RWPE1 (cell line): ENCODE results near the gene CCNT1.
"Not testable (repeated sequence)": the region's sequence is repeated elsewhere in the genome, so short reads cannot be mapped to it uniquely, and the experiment has no call there.

Experiments used
- CTCF ChIA-PET: fragments of 350-600 bp; sonication (Branson Sonifier 250); formaldehyde crosslinking; extraction: SDS; loops from one replicate; lab custom pipeline; 2021; lab: Yijun Ruan, JAX
- POLR2A ChIA-PET: fragments of 400-600 bp; formaldehyde crosslinking; extraction: SDS; loops from one replicate; lab custom pipeline; 2020; ENCODE audit warnings: antibody characterized with exemption; ENCODE audit not compliant: low non-redundant PET; lab: Yijun Ruan, JAX
- DNase-seq: peaks from one replicate; pipeline ENCODE4 v3.0.0; 2012; ENCODE audit warnings: low spot score
- H3K27ac ChIP-seq: fragments of 450-650 bp; 2 replicates; pipeline ENCODE4 v1.5.1; 2017
- CTCF ChIP-seq: fragments of 450-650 bp; conservative IDR thresholded peaks from 2 replicates; pipeline ENCODE4 v1.5.1; 2017; ENCODE audit warnings: low read depth, mild to moderate bottlenecking

CCNT1 gene

GRCh38 chr12:48651681-48652080, 64.8 kb downstream of the CCNT1 start:
- no peak for DNase-seq
- TF ChIP-seq CTCF = no peak
- POLR2A ChIA-PET = no interaction called here
- CTCF ChIA-PET = no interaction called here
- H3K27ac ChIP-seq = no peak overlapping the region

- CTCF ChIA-PET, POLR2A ChIA-PET, H3K27ac ChIP-seq, DNase-seq: not testable (repeated sequence)
Observed at GRCh38 chr12:48645354-48645753, 71.2 kb downstream of the CCNT1 start.

DNA sequence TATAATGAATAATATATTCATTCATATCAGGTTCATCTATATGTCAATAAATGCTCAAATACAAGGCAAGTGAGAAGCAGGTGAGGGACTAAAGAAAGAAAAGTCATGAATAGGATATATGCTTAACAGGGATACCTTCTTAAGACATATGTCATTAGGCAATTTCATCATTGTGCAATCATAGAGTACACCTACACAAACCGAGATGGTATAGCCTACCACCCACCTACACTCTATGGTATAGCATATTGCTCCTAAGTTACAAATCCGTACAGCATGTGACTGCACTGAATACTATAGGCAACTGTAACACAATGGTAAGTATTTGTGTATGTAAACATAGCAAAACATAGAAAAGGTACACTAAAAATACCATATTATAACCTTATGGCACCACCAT, 73.5 kb downstream of the CCNT1 start:
- CTCF ChIA-PET = interaction anchor here (0.7 kb wide), 1 partner anchor 10 kb away, joined by 4 read pairs; no protein-coding TSS in a partner anchor
- H3K27ac ChIP-seq = no peak overlapping the region
- POLR2A ChIA-PET = interaction anchor here (0.6 kb wide), 1 partner anchor 83 kb away, joined by 4 read pairs; a partner anchor contains a TSS
- no peak for TF ChIP-seq CTCF
- DNase-seq = no peak

- H3K27ac ChIP-seq, DNase-seq, POLR2A ChIA-PET: not testable (repeated sequence)
- CTCF ChIA-PET = interaction anchor here (0.7 kb wide), 1 partner anchor 9 kb away, joined by 4 read pairs; no protein-coding TSS in a partner anchor
Observed at GRCh38 chr12:48641752-48642555, 74.6 kb downstream of the CCNT1 start.

GRCh38 chr12:48640854-48641253, 75.7 kb downstream of the CCNT1 start:
- ChIA-PET POLR2A (no interaction called here), CTCF (interaction anchor here (0.7 kb wide), 1 partner anchor 10 kb away, joined by 3 read pairs; no protein-coding TSS in a partner anchor)
- DNase-seq = no peak

GRCh38 chr12:48640428-48640827, 76.1 kb downstream of the CCNT1 start:
- DNase-seq = no peak
- POLR2A ChIA-PET = no interaction called here
- CTCF ChIA-PET = interaction anchor here (0.7 kb wide), 2 partner anchors 9 to 254 kb away, joined by 3 to 4 read pairs; no protein-coding TSS in a partner anchor
- no peak overlapping the region for H3K27ac ChIP-seq
- TF ChIP-seq CTCF = no peak

More at GRCh38 chr12:48640854-48641253, 75.7 kb downstream of the CCNT1 start:
- TF ChIP-seq CTCF = no peak
- H3K27ac ChIP-seq = no peak overlapping the region
